GM18526 (cell line): ENCODE data around the gene SLC40A1.

Source experiments
- POLR2A ChIP-seq: IDR thresholded peaks from 3 replicates; pipeline ENCODE4 v1.6.1; 2011; ENCODE audit not compliant: insufficient read length; ENCODE audit errors: extremely low read depth

Gene SLC40A1

DNA sequence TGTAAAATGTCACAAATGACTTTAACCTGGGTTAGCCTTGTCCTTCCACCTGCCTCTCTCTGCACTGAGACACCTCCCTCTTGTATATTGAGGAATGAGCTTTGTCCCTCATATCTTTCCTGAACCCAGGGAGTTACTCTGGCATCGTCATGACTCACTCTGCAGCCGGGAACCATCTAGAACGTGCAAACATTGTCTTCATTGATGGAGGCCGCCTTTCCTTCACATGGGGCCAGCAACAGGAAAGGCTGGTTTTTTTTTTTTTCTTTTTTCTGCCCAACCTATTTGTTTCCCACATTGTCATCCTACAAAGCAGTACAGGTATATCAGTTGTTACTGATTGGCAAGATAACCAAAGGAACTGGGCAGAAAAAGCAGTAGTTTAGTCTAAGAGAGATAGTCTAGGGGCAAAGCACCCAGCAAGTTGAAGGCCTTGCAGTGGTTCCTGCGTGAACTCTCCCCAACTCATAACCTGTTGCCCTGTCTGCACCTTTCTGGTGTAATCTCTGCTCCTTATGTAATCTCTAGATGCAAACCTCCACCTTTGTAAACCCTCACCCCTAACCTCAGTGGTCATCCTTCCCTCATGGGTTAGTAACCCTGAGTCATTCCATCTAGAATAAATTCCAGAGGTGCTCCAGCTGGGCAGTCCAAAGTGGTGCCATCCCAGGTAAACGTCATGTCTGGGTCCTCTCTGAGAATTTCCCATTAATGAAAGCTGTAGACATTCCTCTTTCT lies 38.3 kb downstream of the SLC40A1 start:
- no peak for TF ChIP-seq POLR2A

DNA sequence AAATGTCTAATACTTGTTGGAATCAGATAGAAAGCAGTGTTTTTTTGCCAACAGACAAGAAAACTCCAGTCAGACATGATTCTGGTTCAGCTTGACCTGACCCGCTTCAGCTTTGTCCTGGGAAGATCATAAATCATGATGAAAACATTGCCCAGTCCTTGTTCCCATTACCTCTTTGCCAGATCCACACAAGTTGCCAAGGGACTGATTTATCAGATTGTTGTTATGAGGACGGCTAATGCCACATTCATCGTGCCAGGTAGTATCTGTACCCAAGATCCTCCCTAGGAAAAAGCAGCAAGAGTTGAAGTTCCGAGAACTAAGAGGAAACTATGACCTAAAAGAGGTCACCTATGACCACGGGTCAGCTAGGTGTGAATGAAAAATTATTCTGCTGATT lies 39.0 kb downstream of the SLC40A1 start:
- no peak for TF ChIP-seq POLR2A

DNA sequence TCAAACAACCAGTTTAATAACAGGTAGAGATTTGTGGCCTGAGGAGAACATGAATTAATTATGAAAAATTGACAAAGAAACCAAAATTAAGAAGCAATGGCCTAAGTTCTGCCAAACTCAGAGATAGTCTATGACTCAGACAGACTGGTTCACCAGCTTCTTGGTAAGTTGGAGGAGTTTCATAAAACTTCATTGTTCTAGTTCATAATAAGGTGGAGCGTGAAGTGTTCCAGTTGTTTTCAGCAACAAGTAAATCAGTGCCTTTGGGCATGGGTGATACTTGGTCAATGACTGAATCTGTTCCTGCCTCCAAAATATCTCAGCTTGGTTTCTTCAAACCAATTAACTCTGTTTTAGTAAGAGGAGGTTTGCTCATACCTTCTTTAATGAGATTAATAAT lies 40.0 kb downstream of the SLC40A1 start:
- no peak for TF ChIP-seq POLR2A

DNA sequence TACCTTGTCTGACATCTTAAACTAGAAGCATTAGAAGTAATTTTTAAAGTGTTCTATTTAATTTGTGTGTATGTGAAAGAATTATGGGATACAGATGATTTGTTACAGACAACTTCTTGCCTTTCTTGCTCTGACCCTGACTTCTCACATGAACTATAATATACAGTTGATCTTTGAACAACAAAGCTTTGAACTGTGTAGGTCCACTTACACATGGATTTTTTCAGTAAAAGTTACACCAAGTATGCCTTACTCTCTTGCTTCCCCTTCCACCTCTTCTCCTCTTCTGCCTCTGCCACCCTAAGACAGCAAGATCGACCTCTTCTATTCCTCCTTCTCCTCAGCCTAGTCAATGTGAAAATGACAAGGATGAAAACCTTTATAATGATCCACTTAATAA lies 42.2 kb downstream of the SLC40A1 start:
- no peak for TF ChIP-seq POLR2A

DNA sequence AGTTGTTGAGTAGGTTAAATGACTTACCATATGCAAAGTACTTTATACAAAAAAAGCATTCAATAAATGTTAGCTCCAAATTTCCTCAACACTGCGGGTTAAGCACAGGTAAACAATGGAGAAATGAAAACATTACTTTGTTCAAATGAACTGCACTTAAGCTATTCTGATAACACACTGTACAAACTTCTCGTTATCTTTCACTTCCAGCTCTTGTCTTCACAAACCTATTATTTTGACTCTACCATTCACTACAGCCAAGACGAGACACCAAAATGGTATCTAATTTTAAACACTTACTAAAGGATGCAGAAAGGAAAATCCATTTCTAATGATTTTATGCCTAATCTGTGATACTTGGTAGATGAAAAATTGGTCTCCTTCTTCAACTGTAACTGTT lies 43.8 kb downstream of the SLC40A1 start:
- TF ChIP-seq POLR2A = no peak

DNA sequence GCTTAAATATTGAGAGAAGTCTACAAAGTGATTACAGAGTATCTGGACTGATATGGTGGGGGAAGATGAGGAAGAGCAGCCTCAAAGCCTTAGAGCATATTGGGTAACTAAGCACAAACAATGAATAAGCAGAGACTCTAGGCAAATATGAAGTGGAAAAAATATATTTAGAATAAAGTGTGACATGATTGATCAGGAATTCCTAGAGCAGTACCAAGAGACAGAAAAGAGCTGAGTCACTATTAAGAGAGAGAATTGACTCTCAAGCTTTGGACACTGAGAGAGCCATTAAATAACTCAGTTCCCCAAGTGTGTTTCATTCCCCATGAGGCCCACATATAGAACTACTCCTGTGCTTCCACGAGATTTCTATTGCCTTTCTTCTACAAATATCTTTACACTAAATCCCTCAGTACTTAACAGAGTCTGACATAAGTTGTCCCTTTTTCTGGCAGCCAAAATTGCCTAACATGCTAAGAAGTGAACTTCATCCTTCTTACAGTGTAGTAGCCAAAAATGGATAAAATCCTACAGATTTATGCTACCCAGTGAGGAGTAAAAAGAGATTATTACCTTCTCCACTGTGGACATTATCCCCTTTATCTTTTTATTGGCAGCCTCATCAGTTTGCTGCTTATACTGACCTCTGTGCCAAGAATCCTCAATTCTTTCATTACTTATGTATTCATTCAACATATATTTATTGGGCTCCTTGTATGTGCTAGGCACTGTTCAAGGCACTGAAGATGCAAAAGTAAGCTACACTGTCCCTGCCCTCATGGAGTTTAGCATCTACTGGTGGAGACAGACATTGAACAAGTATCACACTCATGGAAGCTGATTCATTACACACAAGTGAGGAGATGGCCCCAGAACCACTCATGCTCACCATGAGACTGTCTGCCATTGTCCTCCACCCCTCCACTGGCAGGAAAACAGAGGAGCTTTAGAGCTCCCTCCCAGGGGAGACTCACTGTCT lies 45.4 kb downstream of the SLC40A1 start:
- TF ChIP-seq POLR2A = no peak

DNA sequence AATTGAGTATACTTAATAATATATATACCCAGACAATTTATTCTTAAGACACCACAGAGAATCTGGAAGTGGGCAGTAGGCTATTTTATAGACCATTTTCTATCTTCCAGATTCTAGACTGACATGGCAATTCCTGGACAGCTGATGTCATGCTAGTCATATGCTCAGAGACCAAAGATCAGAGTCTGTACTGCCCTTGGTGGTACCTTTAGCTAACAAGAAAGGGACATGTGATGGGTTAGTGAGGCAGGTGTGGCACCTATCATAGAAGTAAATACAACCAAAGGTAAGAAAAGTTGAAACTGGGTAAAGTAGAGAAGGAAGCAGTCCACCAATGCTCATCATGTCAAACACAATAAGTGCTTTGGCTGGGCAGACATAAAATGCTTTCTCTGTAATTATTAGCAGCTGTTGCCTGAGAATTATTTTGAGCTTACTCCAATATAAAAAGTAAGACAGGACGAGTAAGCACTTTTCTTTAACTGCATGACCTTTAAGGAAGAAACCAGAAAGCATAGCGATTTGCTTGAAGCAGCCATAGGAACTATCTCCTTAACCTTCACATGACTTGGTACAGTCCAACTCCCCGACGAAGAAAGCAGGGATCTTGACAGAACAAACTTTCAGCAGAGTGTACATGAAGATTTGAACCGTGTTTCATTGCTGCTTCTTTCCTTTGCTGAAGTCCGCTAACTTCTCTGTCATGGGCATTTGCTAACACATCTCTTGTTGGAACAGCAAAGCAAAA lies 47.1 kb downstream of the SLC40A1 start:
- TF ChIP-seq POLR2A = no peak

DNA sequence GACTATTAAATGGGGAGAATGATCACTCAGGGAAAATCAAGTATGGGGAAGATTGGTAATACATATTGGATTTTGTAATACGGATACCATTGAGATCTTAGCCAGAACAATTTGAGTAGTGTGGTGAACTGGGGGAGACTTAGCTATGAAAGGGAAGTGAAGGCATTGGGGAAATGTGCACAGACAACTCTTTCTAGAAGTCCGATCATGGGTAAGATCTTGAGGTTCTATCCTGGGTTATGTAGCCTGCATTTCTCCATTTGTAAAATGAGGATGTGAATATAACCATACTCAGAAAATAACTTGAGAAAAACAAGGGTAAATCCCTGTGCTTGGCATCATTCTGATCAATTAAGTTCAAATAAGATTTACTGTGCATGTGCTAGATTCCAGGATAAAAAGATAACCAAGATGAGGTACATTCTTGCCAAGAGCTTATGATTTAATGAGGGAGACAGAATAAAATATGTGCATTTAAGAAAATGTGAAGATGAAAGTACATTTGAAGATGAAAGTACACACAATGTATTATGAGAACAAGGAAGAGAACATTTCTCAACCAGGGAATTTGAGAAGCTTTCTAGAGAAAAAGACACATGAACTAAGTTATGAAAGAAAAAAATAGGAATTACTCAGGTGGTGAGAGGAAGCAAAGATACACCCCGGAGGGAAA lies 49.5 kb downstream of the SLC40A1 start:
- no peak for TF ChIP-seq POLR2A

DNA sequence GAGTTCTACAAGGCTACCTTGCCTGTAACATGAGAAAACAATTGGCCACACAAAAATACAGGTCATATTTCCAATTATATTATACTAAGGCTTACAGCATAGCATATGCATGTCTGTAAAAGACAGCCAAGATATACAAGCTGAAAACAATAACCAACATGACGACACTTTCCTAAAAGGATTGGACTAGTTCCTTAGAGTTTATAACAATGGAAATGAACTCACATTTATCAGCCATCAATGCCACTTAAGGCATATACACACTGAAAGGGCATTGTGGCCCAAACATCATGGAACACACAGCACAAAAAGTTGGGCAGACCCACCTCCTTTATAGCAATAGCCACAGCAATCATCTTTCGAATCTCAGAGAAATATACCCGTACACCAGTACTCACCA lies 52.0 kb downstream of the SLC40A1 start:
- TF ChIP-seq POLR2A = no peak

DNA sequence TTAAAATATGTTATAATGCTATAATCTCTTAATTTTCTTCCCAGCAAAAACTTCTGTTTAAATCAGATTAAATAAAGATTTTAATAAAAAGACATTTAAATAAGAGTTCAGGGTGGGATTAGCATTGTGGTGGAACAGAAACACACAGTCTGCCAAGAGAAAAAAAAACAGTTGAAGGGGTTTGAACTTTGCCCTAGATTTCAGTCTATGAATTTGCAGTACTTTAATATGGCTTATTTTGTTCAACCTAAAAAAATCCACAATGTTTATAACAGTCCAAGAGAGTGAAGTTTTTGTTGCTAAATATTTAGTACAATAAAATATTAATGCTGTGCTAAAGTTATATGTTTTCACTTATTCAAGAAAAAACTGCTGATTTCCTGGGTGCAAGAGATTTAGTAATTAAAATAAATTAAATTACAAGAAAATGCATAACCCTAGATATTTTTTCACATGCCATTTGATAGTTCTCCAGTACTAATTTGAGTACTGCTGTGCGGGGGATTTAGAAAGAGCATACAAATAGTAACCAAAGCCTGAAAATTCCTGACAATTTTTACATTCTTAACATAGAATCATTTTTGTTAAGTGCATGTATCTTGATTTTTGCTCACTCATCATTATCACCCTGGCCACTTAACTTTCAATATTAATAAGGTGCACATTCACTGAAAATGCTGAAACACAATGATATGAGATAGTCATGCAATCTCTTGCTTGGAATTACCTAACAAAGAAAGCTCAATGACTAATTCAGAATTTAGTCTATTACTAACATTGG lies 52.6 kb downstream of the SLC40A1 start:
- TF ChIP-seq POLR2A = no peak

DNA sequence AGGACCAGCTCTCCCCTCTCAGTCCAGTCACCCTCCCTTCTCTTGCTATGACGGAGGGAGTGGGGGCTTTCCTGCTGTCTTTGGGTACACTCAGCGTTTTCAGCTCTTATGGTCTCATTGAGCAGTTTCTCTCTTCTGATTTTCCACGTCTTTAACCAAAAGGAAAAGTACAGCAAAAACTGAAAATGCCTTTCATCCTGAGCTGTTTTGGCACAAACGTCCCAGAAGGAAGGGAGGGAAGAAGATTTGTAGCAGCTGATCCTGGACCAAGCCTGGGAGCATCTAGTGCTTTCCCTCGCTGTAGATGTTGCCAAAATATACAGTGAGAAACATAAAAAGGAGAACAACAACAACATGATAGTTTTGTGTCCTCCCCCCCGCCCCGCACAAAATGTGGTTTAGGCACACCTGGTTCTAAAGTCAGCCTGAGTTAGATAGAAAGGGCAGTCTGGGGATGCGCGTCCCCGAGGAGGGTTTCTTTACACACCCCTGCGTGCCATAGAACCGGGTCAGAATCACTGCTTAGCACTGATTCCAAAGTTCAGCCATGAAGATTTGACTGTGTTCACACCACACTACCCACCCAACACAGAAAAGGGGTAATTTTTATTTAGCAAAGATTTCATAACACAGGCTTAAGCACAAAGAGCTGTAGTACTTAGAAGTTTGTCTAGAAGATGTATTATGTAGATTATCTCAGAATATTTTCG lies 53.4 kb downstream of the SLC40A1 start:
- TF ChIP-seq POLR2A = no peak

DNA sequence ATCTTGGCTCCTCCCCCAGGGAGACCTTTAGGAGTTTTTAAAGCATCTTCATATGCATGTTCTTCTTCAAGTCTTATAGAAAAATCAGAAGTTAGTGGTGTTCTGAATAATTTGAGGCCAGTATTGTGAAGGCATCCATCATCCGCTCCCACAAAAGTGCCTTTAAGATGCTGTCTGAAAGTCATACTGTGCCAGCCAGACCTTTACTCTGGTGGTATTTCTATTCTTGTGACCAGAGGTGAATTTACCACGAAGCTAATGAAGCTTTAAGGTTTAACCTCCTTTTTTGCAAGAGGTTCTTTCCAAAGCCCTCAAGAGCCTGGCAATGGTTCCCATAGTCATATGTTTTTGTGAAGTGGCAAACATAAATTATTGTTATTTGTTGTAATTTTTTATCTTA lies 54.3 kb downstream of the SLC40A1 start:
- TF ChIP-seq POLR2A = no peak

DNA sequence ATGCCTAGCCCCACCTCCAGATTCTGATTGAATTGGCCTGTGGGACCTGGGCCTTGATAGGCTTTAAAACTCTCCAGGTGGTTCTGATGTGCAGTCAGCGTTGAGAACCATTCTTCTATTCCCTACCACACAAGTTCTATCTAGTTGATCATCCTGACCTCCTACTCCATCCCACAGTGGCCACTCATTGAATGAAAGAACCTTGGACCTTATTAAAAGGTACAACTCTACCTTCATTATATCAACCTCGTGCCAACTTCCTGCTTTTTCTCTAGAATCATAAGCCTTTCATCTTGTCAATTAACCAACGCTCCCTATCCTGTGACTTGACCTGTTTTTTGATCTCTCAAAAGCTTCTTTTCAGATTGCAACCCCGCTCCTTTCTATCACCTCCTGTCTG lies 55.8 kb downstream of the SLC40A1 start:
- no peak for TF ChIP-seq POLR2A
